A673 (cell line): ENCODE results near the gene LRBA.

Experiments
- CTCF ChIP-seq: fragments of 300-800, 200-600 bp; sonication (generic); conservative IDR thresholded peaks from 2 replicates; pipeline ENCODE4 v1.5.1; 2017; ENCODE audit warnings: low read depth, mild to moderate bottlenecking, antibody characterized with exemption, low read length, moderate library complexity, mixed read lengths
- EZH2 ChIP-seq: fragments of 200-600 bp; sonication (generic); IDR thresholded peaks from 2 replicates; pipeline ENCODE4 v1.6.1; 2017; ENCODE audit warnings: borderline replicate concordance, low read depth, mild to moderate bottlenecking, mixed read lengths, antibody characterized with exemption, low read length; ENCODE audit not compliant: poor library complexity, severe bottlenecking

DNA sequence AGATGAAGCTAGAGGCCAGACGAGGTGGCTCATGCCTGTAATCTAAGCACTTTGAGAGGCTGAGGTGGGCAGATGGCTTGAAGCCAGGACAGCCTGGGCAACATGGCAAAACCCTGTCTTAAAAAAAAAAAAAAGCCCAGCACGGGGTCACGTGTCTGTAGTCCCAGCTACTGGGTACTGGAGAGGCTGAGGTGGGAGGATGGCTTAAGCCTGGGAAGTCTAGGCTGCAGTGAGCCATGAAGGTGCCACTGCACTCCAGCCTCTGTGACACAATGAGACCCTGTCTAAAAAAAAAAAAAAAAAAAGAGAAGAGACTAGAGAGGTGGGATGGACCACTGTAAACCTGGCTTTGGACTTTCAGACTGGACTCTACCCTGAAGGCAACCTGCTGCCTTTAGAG, 10.7 kb upstream of the LRBA start:
- TF ChIP-seq CTCF (no peak), EZH2 (no peak)
